Measurements from ENCODE around the gene RILPL2.
"Not testable (repeated sequence)": the region's sequence is repeated elsewhere in the genome, so short reads cannot be mapped to it uniquely, and the experiment has no call there.

The RILPL2 gene, protein sequence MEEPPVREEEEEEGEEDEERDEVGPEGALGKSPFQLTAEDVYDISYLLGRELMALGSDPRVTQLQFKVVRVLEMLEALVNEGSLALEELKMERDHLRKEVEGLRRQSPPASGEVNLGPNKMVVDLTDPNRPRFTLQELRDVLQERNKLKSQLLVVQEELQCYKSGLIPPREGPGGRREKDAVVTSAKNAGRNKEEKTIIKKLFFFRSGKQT

DNA sequence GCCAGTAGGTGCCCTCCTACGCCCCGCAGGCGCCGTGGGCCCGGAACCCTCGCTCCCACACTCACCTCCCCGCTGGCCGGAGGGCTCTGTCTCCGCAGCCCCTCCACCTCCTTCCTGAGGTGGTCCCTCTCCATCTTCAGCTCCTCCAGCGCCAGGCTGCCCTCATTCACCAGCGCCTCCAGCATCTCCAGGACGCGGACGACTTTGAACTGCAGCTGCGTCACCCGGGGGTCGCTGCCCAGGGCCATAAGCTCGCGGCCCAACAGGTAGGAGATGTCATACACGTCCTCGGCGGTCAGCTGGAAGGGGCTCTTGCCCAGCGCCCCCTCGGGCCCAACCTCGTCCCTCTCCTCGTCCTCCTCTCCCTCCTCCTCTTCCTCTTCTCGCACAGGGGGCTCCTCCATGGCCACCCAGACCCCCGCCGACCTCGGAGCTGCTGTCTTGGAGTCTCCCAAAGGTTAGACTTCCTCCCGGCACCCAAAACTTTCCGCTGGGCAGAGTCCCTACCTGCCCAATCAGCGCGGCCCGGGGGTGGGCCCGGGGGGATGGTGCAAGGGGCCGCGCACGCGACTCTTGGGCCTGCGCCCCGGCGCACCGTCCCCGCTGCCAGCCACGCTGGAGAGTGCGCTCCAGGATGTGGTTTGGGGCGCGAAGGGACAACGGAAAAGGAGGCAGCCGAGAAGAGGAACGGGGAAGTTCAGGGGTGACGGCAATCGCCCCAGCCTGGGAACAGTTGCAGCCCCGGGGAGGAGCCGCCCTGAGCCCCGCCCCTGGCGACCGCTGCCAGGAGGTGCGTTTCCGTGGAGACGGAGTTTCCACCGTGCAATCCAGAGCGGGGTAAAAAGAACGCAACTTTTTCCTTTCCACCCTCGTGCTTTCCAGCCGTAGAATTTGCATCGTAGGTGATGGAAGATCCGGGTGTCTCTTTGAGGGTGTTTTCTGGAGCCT, at the start of gene RILPL2:
RILPL2 (minus strand) TSS at position 668 of the 948 bp plus-strand sequence; CDS start at position 404, 264 bp downstream.
- DNase-seq, result peak; percentile 97

DNA sequence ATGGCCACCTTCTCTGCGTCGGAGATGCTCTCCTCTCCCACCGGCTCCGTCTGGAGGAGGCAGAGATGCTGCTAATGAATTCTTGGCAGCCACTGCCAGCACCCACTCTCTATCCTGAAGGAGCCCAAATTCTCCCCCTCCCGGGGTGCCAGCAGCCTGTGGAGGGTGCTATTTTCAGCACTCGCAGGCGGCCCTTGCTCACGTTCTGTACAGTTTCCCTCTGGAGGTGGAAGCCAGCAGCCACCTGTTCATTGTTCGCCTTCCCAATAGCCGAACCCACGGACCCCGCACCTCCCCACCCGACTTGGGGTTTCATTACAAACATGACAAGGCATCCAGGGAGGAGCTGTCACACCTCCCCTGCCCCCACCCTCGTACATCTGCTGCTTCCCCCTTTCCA, 49.3 kb upstream of the RILPL2 start:
- DNase-seq, result no peak

DNA sequence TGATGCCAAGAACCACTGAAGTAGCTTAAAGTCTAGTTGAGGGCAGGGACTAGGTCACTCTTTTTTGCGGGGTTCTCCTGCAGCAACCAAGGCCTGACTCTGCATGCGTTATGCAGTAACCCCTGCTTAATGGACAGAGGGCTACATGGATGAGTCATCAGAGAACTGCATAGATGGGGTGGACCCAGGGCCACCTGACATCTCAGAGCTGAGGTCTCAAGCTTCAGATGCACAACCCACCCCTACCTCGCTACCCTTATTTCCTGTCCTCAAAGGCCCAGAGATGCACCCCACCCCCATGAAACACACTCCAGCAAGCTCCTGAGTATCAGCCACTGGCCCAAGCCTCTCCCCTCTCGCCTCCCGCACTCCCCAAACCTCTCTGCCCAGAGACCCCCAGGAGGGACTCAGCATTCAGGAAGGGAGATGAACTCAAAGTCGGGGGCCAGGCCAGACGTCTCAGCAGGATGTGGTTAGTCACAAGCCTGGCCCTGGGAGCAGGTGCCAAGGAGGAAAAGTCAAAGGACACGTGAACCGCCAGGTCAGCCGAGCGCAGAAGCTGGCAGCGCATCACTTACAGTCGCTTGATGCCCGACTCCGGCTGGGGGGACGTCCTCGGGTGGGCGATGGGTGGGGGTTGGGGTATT, 47.2 kb upstream of the RILPL2 start:
- peak; percentile 12 for DNase-seq

DNA sequence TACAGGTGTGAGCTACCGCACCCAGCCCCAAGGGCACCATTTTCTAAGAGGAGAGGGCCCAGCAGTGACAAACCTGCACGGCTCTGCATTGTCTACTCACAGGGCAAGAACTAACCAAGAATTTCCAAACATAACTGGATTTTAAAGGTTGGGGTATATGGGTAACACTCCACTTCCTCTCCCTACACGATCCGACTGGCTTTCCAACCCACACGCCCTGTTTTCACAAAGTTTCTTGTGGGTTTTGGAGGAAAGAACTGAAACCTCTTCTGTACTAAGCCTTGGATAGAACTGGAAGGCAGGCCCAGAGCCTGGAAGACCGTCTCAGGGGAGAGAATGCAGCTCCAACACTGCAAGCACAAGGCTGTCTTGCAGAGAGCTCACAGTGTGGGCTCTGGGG, 46.4 kb upstream of the RILPL2 start:
- DNase-seq, result no peak

DNA sequence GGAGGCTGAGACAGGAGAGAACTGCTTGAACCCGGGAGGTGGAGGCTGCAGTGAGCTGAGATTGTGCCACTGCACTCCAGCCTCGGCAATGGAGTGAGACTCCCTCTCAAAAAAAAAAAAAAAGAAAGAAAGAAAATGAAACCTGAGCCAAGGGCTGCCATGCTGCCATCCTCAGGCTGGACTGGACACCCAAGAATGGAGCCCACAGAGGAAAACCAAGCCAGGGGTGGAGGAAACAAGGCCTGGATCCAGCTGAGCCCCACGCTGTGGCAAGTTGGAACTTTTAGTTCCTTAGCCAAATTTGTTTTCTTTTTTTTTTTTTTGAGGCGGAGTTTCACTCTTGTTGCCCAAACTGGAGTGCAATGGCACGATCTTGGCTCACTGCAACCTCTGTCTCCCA, 44.8 kb upstream of the RILPL2 start:
- DNase-seq, result not testable (repeated sequence)

DNA sequence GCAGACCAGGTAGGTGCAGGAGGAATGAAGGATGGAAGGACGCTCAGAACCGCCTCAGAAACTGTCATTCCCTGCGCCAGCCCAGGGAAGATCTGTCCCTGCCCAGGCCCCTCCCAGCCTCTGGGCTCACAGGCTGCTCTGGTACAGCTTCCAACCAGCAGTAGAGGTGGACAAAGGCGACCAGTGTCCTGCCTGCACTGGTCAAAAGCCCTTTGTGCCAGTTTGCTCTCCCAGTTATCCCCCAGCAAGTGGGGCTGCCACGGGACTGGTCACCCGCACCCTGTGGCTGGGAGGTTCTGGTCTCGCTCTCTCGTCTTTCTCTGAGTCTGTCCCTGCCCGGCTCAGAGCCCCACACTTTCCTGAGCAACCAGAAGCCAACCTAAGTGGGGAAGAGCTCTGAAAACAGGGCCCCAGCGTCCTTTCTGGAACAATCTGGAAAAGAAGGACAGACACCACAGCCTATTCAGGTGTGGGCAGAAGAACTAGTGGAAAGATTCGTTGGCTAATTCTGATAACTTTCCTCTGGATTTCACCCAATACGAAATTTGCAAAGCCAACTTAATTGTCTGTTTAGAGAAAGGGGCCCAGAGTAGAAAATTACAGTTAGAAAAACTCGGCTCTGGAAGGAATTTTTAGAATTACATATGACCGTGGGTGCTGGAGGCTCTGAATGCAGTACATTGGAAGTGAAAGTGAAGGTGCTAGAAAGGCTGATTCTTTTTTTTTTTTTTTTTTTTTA, 43.1 kb upstream of the RILPL2 start:
- no peak for DNase-seq

DNA sequence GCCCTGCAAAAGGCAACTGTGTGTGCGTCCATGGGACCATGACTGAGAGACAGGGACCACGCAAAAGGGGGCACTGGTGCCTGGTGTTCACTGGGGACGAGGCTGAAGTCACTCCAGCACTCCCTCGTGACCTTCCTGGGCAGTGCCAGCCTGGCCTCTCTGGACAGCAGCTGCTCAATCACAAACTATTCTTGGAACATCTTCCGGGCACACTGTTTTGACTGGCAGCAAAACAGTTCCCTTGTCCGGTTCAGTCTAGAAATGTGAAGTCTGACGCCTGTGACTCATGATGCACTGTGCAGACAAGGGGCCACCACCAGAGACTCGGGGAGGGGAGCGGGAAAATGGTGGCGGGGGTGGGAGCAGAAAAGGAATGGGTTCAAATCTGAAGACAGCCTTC, 42.3 kb upstream of the RILPL2 start:
- no peak for DNase-seq

DNA sequence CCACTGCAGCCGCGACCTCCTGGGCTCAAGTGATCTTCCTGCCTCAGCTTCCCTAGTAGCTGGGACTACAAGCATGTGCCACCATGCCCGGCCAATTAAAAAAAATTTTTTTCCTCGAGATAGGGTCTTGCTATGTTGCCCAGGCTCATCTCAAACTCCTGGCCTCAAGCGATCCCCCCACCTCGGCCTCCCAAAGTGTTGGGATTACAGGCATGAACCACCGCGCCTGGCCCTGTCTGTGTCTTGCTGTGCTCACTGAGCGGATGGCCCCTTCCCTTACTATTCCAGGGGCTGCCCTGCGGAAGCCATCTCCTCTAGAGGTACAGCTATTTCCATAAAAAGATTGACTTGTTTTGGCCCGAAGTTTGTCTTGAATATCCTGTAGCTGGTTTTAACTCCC, 41.6 kb upstream of the RILPL2 start:
- DNase-seq, result no peak

DNA sequence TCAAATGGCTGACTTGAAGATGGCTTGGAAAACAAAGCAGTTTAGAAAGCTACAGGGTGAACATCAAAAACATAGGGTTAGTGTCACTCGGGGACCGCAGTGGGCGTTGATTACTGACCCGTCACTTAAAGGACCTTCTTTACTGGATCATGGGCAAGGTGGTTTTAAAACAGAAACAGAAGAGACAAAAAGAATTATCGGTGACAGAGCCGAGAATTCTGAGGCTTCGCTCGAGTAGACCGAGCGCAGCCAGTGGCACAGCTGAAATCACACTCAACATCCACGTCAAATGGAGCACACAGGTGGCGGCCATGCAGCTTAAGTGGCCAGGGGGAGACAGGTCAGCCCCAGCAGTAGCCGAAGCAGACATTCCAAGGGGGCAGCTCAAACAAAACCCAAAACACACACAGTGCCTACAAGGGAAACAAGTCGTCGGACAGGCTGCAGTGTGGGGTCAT, 38.8 kb upstream of the RILPL2 start:
- no peak for DNase-seq

DNA sequence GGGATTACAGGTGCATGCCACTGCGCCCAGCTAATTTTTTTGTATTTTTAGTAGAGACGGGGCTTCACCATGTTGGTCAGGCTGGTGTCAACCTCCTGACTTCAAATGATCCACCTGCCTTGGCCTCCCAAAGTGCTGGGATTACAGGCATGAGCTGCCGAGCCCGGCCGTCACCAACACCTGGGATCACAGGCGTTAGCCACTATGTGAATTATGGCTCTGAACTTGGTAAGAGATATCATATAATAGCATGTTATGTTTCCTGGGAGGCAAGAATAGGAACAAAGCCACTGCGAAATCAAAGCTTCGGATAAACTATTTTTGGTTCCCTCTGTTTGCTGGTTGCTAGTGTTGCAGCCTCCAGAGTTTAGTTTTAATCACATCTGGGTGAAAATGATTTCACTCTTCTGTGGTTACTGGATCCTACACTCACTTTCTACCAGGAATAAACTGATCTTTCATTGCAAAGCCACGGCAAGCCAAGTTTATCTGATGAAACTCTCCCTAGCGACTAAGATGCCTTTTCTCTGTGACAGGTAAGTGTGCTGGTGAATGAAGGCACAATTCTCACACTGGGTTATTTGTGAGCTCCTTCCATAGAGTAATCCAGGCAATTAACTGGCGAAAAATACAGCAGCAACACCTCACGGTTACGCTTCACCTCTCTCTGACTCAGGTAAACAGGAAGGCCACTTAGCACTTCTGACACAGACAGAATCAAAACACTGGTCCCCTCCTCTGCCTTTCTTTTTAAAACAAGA, 38.2 kb upstream of the RILPL2 start:
- no peak for DNase-seq

DNA sequence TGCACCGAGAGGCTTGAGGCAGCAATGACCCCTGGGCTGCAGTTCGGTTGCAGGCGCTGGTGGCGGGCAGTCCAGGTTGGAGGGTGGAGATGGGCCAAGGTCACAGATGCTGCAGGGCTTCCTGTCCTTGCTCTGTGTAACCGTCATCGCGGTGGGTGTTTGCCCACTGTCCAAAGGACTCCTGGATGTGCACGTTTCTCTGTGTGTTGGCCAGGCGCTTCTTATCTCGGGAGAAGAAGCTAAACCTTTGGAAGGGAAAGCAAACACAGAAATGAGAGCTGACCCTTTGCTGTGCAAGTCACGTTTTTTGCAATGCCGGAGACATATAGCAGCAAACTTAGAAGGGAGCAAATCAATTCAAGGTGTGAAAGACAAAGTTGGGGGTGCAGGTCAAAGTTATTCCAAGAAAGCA, 36.0 kb upstream of the RILPL2 start:
- no peak for DNase-seq

DNA sequence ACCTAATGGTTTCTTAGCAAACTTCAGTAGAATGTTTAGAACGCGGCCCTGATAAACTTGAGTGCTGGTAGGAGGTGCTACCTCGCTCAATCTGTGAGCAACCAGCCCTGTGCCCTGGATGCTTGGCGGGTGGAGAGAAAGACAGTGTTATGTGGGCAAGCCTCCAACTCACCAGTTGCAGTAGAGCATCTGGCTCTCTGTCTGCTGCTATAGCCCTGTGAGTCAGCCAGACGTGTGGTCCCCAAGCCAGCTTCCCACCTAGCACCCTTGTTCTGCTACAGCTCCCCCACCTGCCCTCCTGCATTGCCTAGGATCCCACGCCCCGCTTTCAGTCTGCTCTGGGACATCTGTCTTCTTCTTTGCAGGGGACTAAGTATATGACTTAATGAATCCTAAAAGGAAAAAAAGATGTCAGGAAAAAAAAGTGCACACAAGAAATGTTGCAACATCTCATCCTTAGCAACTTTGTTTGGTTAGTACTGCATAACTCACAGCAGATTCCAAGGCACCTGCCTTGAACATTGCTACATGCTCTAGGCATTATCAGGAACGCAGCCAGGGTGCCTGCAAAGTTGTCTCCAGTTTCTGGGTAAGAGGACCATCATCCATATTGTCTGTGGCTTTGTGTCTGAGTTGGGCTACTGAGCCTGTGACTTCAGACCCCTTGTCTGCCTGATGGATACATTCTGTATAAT, 35.0 kb upstream of the RILPL2 start:
- DNase-seq, result no peak

DNA sequence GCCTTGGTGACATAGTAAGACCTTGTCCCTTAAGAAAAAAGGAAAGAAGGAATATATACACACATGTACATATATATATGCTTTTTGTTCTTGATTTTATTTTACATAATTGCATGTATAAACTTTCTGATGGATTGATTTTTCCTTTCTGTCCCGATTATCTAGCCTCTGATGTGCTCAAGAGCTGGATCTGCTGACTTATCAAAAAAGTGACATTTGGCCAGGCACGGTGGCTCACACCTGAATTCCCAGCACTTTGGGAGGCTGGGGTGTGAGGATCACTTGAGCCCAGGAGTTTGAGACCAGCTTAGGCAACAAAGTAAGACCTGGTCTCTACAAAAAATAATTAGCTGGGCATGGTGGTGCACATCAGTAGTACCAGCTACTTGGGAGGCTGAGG, 33.5 kb upstream of the RILPL2 start:
- DNase-seq, result no peak

DNA sequence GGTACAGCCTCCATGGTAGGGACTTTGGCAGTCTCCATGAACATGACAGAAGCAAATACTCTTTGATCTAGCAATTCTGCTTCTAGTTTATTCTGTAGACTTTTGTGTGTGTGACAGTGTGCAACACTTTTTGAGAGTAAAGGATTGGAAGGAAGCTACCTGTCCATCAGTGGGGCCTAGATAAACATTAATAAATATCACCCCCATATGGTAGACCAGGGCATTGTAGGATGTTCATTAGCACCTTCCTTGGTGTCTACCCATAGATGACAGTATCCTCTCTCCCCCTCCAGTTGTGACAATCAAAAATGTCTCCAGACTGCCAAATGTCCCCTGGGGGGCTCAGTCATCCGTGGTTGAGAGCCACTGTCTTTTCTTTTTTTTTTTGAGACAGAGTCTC, 32.3 kb upstream of the RILPL2 start:
- no peak for DNase-seq

DNA sequence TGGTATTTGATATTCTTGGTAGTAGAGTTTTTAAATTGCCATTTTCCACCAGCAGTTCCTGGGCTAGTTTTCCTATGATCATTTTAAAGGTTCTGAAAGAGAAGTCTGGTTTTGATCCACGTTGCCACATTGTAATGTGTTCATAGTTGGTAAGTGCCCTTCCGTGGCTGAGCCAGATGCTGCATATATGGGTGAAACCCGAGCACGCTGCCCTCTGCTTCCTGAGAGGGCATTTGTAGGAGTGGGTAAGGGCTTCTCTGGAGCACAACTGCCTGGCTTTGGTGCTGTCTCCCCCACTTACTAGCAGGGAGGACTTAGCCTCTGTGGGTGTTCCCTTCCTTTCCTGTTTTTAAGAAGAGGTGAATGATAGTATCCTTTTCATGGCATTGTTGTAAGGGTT, 28.6 kb upstream of the RILPL2 start:
- no peak for DNase-seq

DNA sequence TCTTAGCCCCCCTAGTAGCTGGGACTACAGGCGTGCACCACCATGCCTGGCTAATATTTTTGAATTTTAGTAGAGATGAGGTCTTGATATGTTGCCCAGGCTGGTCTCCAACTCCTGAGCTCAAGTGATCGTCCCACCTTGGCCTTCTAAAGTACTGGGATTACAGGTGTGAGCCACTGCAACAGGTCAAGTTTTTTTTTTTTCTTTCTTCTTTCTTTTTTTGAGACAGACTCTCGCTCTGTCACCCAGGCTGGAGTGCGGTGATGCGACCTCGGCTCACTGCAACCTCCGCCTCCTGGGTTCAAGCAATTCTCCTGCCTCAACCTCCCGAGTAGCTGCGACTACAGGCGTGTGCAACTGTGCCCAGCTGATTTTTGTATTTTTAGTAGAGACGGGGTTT, 26.7 kb upstream of the RILPL2 start:
- not testable (repeated sequence) for DNase-seq

DNA sequence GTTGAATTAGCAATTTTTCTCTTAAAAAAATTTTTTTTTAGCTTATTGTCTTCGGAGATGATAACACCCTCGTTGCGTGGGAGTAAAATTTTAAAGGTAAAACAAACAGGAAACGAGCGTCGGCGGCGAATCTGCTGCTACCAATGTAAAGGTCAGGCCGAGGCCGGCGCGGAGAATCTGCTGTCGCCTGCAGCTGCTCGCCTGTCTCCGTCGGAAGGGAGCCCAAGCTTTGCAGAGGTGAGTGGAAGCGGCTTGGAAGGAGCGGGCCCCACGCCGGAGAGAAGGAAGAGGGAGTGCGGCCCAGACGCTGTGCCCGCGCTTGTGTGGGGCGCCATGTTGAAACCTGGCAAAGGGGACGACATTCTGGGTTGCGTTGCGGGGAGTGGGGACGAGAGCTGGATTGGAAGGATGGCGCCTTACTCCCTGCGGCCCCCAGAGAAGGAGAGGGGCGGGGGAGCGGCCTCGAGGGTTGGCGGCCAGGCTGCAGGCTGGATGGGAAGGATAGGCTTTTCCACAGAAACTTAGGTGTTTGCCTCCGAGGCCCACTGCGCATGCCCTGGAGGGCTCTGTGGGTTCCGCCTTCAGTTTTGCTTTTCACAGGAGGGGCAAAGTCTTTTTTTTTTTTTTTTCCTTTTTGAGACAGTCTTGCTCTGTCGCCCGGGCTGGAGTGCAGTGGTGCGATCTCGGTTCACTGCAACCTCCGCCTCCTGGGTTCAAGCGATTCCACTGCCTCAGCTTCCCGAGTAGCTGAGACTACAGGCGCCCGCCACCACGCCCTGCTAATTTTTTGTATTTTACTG, 21.7 kb upstream of the RILPL2 start, which contains the start of gene SNRNP35:
SNRNP35 (plus strand) TSS at position 160 of the 800 bp plus-strand sequence. CDS start 7,402 bp downstream, outside the sequence.
- peak; percentile 86 for DNase-seq

DNA sequence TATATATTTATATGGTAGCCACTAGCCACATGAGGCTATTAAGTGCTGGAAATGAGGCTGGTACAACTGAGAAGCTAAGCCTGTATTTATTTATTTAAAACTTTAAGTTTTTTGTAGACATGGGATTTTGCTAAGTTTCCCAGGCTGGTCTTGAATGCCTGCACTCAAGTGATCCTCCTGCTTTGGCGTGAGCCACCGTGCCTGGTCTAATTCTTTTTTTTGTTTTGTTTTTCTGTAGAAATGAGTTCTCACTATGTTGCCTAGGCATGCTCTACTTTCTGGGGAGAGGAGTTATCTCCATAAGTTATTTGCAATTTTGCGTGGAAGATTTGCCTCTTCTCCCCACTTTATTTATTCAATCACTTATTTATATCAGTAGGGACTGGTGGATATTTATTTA, 16.7 kb upstream of the RILPL2 start:
- no peak for DNase-seq

DNA sequence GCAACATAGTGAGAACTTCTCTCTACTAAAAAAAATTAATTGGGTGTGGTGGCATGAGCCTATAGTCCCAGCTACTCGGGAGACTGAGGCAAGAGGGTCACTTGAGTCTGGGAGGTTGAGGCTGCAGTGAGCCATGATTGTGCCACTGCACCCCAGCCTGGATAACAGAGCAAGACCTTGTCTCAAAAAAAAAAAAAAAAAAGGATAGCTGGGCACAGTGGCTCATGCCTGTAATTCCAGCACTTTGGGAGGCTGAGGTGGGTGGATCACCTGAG, 15.7 kb upstream of the RILPL2 start:
- DNase-seq, result not testable (repeated sequence)

DNA sequence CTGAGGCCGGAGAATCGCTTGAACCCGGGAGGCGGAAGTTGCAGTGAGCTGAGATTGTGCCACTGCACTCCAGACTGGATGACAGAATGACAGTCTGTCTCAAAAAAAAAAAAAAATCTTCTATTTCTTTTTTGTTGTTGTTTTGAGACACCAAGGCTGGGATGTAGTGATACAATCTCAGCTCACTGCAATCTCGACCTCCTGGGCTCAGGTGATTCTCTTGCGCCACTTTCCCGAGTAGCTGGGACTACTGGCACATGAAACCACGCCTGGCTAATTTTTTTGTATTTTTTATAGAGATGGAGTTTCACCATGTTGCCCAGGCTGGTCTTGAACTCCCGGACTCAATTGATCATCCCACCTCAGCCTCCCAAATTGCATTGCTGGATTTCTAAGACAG, 14.2 kb upstream of the RILPL2 start:
- no peak for DNase-seq

DNA sequence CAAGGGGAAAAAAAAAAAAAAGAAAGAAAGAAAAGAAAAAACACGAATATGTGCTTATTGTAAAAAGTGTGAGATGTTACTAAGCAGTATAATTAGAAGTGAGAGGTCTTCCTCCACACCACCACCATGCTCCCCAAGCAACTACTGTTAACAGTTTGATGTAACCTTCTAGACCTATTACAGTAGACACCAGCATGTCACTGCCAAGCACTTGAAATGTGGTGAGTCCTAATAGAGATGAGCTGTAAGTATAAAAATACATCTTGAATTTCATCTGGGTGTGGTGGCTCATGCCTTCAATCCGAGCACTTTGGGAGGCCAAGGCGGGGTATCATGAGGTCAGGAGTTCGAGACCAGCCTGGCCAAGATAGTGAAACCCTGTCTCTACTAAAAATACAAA, 13.4 kb upstream of the RILPL2 start:
- no peak for DNase-seq
